ENCODE results near the gene SPSB4. TPM values are rescaled to one million over a fixed set of nuclear protein-coding genes. Genes with fewer than 3 reads are reported as not detected.
"Not testable (repeated sequence)": the region's sequence is repeated elsewhere in the genome, so short reads cannot be mapped to it uniquely, and the experiment has no call there.

The SPSB4 gene
- total RNA-seq, 1 donor from 2014 or later: 1.2 TPM

DNA sequence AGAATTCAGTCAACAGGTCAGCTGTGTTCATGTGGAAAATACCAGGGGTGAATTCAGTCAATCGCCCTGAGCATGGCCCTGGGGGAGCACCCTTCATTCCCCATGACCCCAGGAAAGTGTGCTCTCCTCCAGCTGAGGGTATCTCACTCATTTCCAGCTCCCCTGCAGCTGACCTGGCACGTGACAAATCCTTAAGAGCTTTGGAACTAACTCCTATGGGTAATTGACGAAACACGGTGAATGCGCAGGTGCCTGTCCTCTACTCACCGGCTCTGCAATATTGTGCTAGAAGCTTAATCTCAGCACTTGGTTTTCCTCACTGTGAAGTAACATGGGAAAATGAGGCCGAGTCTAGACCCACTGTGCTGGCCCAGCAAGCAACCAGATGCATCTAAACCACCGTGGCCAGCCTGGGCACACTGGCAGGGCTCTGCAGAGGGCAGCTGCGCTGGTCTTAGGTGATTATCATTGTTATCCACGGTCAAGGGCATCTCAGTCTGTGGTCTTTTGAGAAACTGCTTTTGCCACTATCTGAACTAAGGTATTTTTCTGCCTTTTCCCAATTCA lies 63.1 kb downstream of the SPSB4 start:
- TF ChIP-seq, protein P1, sequence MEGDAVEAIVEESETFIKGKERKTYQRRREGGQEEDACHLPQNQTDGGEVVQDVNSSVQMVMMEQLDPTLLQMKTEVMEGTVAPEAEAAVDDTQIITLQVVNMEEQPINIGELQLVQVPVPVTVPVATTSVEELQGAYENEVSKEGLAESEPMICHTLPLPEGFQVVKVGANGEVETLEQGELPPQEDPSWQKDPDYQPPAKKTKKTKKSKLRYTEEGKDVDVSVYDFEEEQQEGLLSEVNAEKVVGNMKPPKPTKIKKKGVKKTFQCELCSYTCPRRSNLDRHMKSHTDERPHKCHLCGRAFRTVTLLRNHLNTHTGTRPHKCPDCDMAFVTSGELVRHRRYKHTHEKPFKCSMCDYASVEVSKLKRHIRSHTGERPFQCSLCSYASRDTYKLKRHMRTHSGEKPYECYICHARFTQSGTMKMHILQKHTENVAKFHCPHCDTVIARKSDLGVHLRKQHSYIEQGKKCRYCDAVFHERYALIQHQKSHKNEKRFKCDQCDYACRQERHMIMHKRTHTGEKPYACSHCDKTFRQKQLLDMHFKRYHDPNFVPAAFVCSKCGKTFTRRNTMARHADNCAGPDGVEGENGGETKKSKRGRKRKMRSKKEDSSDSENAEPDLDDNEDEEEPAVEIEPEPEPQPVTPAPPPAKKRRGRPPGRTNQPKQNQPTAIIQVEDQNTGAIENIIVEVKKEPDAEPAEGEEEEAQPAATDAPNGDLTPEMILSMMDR (IDR thresholded peaks at IDR 0.05; ENCODE audit: unreplicated experiment): no peak
- no peaks in the 10 kb centered on the region for H3K9me3 Mint-ChIP-seq (ENCODE audit: unreplicated experiment)
- H3K36me3 Mint-ChIP-seq (ENCODE audit: low read depth, unreplicated experiment): peaks cover 4% of the 10 kb centered on the region
- peaks cover 6% of the 10 kb centered on the region for H3K27me3 Mint-ChIP-seq (ENCODE audit: unreplicated experiment)
- no peaks in the 10 kb centered on the region for H3K4me1 Mint-ChIP-seq (ENCODE audit: unreplicated experiment)
- H3K27ac Mint-ChIP-seq (ENCODE audit: unreplicated experiment): no peak overlapping the region
- H3K4me3 Mint-ChIP-seq (ENCODE audit: unreplicated experiment): no peak overlapping the region
- DNase-seq (ENCODE audit: low spot score): no peak

- peak; percentile 34 for DNase-seq (ENCODE audit: low spot score)
- TF ChIP-seq, protein P1 (IDR thresholded peaks at IDR 0.05; ENCODE audit: unreplicated experiment): peak; percentile 78
Observed at GRCh38 chr3:141114816-141115460, 63.8 kb downstream of the SPSB4 start.

DNA sequence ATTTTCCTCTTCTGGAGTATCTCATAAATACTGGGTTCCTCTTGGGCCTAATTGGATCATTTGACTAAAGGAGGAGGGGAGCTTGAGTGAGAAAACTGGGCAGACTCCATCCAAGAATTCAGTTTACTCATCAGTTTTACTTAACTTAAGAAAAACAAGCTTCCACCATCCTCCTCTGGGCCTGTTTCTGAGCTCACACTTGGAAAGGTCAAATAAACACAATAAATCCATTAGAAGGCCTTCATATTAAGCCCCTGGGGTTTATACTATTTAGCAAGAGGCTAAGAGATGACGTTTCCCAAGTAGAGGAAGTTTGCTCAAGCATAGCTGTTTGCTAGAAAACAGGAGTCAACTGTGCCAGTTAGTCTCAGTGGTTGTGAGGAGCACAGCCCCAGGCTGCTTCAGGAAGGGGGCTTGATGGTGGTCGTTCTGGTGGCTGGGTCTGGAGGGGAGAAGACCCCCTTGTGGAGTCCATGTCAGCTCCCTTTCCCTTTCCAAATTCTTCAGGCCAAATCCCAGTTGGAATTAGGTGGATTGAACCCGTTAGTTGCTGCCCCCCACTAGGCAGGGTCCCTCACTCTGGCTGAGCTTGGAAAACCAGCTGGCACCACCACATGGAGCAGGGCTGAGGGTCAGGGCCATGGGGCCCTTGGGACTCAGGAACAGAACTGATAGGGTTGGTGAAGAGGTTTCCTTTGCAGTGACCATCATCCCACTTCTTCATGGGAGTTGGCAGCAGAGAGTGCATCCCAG lies 64.8 kb downstream of the SPSB4 start:
- Mint-ChIP-seq H3K36me3 (ENCODE audit: low read depth, unreplicated experiment) (no peaks in the 10 kb centered on the region), H3K4me1 (ENCODE audit: unreplicated experiment) (no peaks in the 10 kb centered on the region), H3K4me3 (ENCODE audit: unreplicated experiment) (no peak overlapping the region), H3K27me3 (ENCODE audit: unreplicated experiment) (peaks cover 2% of the 10 kb centered on the region), H3K9me3 (ENCODE audit: unreplicated experiment) (no peaks in the 10 kb centered on the region), H3K27ac (ENCODE audit: unreplicated experiment) (no peak overlapping the region)
- TF ChIP-seq, protein P1 (IDR thresholded peaks at IDR 0.05; ENCODE audit: unreplicated experiment): no peak
- no peak for DNase-seq (ENCODE audit: low spot score)

More at GRCh38 chr3:141114816-141115460, 63.8 kb downstream of the SPSB4 start:
- Mint-ChIP-seq H3K27me3 (ENCODE audit: unreplicated experiment) (peaks cover 2% of the 10 kb centered on the region), H3K36me3 (ENCODE audit: low read depth, unreplicated experiment) (peaks cover 3% of the 10 kb centered on the region), H3K4me3 (ENCODE audit: unreplicated experiment) (no peak overlapping the region), H3K9me3 (ENCODE audit: unreplicated experiment) (no peaks in the 10 kb centered on the region), H3K27ac (ENCODE audit: unreplicated experiment) (no peak overlapping the region), H3K4me1 (ENCODE audit: unreplicated experiment) (no peaks in the 10 kb centered on the region)

DNA sequence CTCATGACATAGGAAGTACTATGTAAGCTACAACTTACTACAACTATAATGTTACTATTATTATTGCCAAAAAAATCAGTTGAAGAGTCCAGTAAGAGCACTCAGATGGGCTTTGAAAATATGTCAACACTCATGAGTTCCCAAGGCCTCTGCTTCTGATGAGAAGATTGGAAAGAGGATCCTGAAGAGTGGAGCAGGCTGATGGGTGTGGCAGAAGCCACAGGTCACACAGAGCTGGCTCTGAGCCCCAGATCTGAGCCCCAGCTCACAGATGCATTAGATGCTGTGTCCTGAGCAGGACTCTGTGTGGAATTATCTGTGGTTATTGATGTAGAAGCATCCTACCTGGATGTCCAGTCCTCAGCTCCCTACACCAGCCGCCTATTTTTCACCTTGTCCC lies 65.6 kb downstream of the SPSB4 start:
- Mint-ChIP-seq H3K4me1 (ENCODE audit: unreplicated experiment) (no peaks in the 10 kb centered on the region), H3K27me3 (ENCODE audit: unreplicated experiment) (peaks cover 2% of the 10 kb centered on the region), H3K36me3 (ENCODE audit: low read depth, unreplicated experiment) (no peaks in the 10 kb centered on the region), H3K4me3 (ENCODE audit: unreplicated experiment) (no peak overlapping the region), H3K27ac (ENCODE audit: unreplicated experiment) (no peak overlapping the region), H3K9me3 (ENCODE audit: unreplicated experiment) (no peaks in the 10 kb centered on the region)
- no peak for DNase-seq (ENCODE audit: low spot score)
- TF ChIP-seq, protein P1 (IDR thresholded peaks at IDR 0.05; ENCODE audit: unreplicated experiment): no peak

- not testable (repeated sequence) for H3K27me3 Mint-ChIP-seq (ENCODE audit: unreplicated experiment); H3K27ac Mint-ChIP-seq (ENCODE audit: unreplicated experiment); H3K9me3 Mint-ChIP-seq (ENCODE audit: unreplicated experiment); H3K36me3 Mint-ChIP-seq (ENCODE audit: low read depth, unreplicated experiment); DNase-seq (ENCODE audit: low spot score); H3K4me1 Mint-ChIP-seq (ENCODE audit: unreplicated experiment); H3K4me3 Mint-ChIP-seq (ENCODE audit: unreplicated experiment)
Observed at GRCh38 chr3:141117982-141118381, 66.8 kb downstream of the SPSB4 start.

Data from endothelial cell (in vitro differentiated cells).